ENCODE measurements around the gene RNF145.
"Not testable (repeated sequence)": the region's sequence is repeated elsewhere in the genome, so short reads cannot be mapped to it uniquely, and the experiment has no call there.

The RNF145 gene

DNA sequence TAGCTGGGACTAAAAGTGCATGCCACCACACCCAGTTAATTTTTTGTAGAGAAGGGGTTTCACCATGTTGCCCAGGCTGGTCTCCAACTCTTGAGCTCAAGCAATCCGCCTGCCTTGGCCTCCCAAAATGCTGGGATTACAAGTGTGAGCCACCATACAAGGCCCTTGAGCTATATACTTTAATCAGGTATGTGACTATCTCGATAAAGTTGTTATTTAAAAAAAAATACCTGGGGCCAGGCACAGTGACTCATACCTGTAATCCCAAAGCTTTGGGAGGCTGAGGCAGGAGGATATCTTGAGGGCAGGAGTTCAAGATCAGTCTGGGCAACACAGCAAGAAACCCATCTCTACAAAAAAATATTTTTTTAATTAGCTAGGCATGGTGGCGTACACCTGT, 19.2 kb downstream of the RNF145 start:
- DNase-seq (ENCODE audit: low spot score), result no peak

- no peak for DNase-seq (ENCODE audit: low spot score)
Measured at GRCh38 chr5:159189310-159189709, 20.0 kb downstream of the RNF145 start.

- no peak for DNase-seq (ENCODE audit: low spot score)
Measured at GRCh38 chr5:159187719-159188118, 21.6 kb downstream of the RNF145 start.

GRCh38 chr5:159186319-159186718, 23.0 kb downstream of the RNF145 start:
- no peak for DNase-seq (ENCODE audit: low spot score)

DNA sequence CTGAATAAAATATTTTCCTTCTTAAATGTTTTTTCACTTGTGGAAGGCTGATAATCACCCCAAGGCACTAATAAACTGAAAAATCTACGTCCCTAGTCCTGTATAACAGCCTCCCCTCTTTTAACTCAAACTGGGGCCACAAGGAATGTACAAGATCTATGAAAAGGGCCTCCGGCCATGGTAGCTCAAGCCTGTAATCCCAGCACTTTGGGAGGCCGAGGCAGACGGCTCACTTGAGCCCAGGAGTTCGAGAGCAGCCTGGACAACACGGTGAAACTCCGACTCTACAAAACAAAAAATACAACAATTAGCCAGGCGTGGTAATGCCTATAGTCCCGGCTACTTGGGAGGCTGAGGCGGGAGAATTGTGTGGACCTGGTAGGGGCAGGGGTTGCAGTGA, 23.6 kb downstream of the RNF145 start:
- no peak for DNase-seq (ENCODE audit: low spot score)

GRCh38 chr5:159184858-159185381, 24.4 kb downstream of the RNF145 start:
- peak; percentile 62 for DNase-seq (ENCODE audit: low spot score)

- no peak for DNase-seq (ENCODE audit: low spot score)
Measured at GRCh38 chr5:159184236-159184635, 25.1 kb downstream of the RNF145 start.

DNA sequence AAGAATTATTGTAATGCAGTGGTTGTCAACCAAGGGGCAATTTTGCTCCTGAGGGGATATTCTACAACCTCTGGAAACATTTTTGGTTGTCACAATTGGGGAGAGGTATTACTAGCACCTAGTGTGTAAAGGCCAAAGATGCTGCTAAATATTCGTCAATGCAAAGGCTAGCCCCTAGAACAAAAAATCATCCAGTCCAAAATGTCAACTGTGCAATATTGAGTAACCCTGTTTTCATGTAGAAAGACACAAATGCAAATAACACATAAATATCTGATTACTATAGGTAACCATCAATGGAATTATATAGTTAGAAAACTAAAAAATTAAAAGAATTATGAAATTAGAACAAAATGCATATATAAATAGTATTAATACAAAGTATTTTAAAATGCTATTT, 26.1 kb downstream of the RNF145 start:
- DNase-seq (ENCODE audit: low spot score), result no peak

DNA sequence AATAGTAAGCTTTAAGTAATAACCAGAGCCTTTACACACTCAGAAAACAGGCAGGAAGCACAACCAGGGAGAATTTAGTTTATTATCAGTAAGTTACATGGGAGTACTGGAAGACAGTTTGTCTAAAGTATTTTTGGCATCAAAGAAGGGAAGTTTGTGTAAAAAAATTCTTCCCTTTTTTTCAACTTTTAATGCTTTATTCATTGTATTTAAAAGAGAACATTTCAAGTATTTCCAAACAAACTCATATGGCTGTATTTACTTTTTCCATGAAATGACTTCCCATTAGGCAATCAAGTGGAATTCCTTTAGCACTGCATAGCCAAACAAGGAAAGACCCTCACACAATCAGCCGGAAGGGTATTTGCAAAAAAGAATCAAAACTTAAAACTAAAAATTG, 26.7 kb downstream of the RNF145 start:
- DNase-seq (ENCODE audit: low spot score), result no peak

DNA sequence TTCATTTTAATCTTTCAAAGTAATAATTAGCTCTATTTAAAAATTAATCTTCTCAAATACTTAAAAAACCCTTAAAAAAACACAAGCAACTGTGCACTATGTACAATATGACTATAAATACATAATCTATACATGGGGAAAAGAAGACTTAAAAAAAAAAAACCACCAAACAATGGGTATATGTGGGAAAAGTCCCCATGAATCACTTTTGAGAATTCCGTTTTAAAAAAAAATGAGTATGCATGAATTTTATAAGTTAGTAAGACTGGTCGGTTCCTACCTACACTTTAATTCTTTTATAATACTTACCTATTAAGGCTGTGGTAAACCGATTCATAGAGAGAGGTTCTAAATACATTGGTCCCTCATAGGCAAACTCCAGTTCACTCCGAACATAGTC, 27.7 kb downstream of the RNF145 start:
- no peak for DNase-seq (ENCODE audit: low spot score)

DNA sequence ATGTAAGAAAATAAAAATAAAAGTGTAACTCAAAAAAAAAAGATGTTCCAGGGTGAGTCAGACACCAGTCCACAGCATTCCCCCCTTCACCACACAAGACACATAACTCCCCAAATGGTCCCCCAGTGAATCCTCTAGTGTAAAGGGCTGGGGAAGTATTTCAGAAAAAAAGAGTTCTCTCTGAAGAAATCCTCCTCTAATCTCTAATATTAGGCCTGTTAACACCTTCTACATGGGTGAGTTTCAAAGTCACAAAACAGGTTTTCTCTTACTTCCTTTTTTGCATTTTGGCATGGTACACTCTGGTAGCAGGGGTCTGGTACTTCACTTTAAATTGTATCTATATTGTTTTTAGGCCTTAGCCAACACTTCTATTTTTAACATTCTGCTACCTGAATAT, 28.2 kb downstream of the RNF145 start:
- no peak for DNase-seq (ENCODE audit: low spot score)

DNA sequence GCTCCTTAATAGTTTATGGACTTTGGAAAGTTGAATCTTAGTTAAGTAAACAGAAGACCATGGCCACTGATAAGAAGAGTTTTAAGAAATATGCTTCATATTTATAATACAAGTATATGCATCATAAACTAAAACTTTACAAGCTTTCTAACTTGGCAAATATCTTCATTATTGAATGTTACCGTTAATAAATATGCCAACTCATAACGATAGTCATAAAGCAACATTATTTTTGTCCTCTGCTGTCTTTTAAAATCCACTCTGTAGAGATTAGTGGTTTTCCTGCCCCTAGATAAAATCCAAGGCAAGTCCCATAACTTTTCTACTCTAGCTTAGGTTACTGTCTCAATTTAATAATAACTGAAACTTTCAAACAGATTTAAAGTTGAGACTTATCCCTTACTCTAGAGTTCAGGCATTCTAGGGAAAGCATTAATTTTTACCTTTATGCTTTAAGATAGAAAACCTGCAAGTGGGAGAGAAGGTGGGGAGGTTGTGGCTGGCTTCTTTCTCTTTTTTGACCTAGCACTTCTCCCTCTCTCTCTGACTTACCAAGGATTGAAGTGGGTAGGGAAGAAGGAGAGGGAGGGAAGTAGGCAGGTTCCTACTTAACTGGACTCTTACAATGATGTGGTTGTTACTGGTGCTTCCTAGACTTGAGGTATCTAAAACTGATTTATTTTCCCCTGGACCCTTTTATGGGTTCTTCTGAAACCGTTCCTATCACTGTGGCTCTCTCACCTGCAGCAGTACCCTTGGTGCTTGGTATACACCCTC, 29.6 kb downstream of the RNF145 start:
- DNase-seq (ENCODE audit: low spot score), result no peak

DNA sequence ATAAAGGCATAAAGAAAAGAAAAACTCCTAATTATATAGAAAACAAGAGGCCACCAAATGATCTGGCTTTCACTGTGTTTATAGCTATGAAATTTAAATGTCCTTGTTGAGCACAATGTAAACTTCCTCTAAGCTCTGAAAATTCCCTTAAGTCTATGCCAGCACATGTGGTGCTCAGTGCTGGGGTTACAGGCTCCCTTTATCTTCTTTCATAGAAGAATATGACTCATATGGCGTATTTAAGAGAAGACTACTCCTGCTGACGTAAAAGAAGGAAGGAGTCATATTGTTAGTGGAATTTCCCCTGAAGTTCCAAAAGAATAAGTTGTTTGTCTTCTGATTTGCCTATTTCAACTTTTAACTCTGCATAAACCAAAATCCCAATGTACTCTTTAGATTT, 30.4 kb downstream of the RNF145 start:
- DNase-seq (ENCODE audit: low spot score), result peak; percentile 69

DNA sequence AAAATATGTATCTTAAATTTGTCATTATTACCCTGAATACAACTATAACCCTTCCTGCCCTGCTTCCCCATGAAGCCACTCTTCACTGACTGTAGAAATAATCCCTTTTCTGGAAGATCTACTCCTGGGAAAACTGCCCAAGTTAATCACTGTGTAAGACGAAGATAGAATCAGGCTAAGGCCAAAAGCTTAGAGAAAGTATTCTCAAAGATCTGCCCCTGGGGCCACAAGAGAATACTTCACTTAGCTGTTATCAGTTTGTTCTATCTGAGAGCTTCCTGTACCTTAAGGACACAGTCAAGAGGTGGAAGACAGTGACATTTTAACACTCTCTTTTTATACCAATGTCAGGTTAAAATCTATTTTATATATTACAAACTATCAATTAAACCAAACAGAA, 33.8 kb downstream of the RNF145 start:
- DNase-seq (ENCODE audit: low spot score), result no peak

GRCh38 chr5:159174511-159175168, 34.7 kb downstream of the RNF145 start:
- DNase-seq (ENCODE audit: low spot score), result no peak

DNA sequence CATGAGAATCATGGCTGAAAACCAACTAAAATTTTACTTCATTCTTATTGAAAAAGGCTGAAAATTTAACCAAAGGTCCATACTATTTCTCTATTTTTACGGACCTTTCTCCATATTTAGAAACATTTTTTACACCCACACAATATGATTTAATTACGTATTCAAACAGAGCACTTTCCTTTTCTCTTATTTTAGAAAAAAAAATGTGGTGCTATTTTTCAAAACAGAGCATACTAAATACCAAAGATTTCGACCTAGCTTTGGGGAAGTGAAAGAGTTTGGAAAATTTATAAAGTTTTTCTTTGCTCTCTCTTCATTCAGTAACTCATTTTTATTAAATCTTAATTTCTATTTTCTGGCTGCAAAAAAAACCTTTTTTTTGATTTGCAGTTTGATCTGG, 38.1 kb downstream of the RNF145 start:
- DNase-seq (ENCODE audit: low spot score), result no peak

GRCh38 chr5:159170021-159170420, 39.3 kb downstream of the RNF145 start:
- DNase-seq (ENCODE audit: low spot score), result no peak

- DNase-seq (ENCODE audit: low spot score), result no peak
Measured at GRCh38 chr5:159166416-159166815, 42.9 kb downstream of the RNF145 start.

DNA sequence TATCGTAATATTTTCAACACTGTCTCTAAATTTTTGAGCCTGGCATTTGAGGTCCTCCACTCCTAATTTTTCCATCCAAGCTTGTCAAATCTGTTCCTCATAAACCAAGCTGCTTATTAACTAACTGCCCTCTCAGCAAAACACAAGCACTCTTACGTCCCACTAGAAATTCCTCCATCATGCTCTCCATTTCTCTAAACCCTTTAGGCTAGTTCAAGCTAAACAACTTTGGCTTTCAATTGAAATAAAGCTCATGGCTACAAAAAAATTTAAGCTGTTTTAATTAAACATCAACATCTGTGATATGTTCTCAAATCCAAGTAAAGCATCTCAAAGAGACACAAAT, 45.7 kb downstream of the RNF145 start:
- no peak for DNase-seq (ENCODE audit: low spot score)

DNA sequence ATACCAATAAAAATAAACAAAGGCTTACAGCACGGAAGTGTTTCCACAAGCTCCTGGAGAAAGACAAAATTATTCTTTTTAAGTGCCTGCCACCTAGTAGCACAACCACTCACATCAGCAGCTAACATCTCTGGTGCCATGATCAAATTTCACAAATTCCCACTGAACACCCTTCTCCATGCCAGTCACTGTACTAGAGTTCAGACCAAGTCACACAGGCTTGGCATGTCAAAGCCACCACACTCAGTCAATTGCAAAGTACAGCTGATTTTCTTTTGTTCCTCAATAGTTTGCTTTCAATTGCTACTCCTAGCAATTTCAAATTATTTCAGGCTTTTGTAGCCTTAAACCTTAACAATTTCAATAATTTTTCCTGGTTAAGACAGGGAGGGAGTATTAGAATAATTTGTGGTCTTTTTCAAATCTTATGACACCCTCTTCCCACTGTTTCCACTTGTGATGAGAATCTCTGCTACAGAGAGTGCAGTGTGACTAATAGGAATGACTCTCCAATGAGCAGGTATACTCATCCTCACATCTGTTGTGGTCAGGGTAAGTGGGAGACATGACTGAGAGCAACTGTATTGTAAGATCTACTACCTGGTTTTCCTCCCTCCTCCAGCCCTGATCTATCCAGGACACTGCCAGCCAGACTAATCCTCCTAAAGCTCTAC, 46.2 kb downstream of the RNF145 start:
- DNase-seq (ENCODE audit: low spot score), result peak; percentile 51

GRCh38 chr5:159161361-159162214, 47.8 kb downstream of the RNF145 start:
- DNase-seq (ENCODE audit: low spot score), result no peak

DNA sequence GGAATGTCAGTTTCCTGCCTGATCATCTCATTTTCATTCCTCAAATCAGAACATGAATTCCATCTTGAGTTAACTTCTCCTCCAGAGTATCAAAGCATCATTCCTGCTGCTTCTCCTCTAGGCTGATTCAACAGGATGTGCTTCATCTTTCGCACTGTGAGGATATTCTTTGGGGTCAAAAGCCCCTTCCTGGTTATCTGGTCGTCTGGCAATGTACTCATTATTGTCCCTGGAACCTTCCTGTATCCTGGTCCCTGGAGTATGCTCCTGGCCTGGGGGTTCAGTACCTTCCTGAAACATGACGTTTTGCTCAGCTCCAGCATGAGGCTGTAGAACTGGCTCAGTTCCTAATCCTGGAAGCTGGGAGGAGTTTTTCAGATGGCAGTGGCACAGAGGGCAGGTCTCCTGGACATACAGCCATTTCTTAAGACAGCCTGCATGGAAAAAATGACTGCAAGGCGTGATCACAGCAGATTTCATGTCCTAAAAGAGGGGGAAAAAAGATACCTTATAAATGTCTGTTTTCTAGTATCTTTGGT, 50.7 kb downstream of the RNF145 start:
- DNase-seq (ENCODE audit: low spot score), result not testable (repeated sequence)
